Measurements from ENCODE around the gene UBFD1. TPM values are rescaled to one million over a fixed set of nuclear protein-coding genes. Genes with fewer than 3 reads are reported as not detected.

Gene UBFD1
- total RNA-seq, 4 donors from 2014 or later, result 39.1 to 86.8 (median 65.5) TPM

DNA sequence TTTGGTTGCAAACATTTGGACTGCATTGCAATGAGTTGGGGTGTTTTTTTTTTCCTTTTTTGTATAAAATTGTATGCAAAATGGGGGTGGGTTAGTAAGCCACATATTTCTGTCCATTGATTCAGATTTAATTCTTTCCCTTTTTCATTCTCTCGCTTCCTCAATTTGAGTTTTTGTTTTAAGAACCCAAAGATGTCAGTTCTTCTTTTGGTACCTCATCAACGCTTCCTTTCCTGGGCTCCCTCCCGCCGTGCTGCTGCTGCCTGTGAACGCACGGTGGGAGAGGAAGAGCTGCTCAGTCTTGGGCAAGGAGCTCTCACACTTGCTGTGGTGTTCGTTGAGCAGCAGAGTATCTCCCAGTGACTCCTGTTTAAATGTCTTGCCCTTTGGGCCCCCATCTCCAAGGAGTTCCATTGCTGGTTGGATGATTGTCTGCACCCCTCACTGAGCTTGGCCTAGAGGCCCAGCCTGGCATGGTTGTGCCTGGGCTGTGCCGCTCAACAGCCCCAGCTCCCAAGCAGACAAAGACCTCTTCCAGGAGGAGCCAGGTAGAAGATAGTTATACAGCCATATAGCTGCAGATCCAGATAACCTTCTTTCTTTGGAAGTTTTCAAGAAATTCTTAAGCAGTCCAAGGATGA, 13.6 kb downstream of the UBFD1 start:
- intact Hi-C loops (cut with DNase I), result no loop called here
- 83% methylated on average over 8 of the region's 8 CpGs for WGBS
- Histone ChIP-seq H3K36me3 (peaks cover 50 to 100% (median 91%) of the 10 kb centered on the region in 4 donors), H3K27me3 (no peaks in the 10 kb centered on the region), H3K27ac (replicated peaks in 1 of 4) (no peak overlapping the region), H3K4me3 (no peak overlapping the region), H3K4me1 (no peaks in the 10 kb centered on the region), H3K9me3 (no peaks in the 10 kb centered on the region)
- no peak for TF ChIP-seq EP300 (IDR thresholded peaks at IDR 0.05)
- TF ChIP-seq, protein P1, sequence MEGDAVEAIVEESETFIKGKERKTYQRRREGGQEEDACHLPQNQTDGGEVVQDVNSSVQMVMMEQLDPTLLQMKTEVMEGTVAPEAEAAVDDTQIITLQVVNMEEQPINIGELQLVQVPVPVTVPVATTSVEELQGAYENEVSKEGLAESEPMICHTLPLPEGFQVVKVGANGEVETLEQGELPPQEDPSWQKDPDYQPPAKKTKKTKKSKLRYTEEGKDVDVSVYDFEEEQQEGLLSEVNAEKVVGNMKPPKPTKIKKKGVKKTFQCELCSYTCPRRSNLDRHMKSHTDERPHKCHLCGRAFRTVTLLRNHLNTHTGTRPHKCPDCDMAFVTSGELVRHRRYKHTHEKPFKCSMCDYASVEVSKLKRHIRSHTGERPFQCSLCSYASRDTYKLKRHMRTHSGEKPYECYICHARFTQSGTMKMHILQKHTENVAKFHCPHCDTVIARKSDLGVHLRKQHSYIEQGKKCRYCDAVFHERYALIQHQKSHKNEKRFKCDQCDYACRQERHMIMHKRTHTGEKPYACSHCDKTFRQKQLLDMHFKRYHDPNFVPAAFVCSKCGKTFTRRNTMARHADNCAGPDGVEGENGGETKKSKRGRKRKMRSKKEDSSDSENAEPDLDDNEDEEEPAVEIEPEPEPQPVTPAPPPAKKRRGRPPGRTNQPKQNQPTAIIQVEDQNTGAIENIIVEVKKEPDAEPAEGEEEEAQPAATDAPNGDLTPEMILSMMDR (IDR thresholded peaks at IDR 0.05), result no peak
- DNase-seq (ENCODE audit: extremely low spot score), result no peak

DNA sequence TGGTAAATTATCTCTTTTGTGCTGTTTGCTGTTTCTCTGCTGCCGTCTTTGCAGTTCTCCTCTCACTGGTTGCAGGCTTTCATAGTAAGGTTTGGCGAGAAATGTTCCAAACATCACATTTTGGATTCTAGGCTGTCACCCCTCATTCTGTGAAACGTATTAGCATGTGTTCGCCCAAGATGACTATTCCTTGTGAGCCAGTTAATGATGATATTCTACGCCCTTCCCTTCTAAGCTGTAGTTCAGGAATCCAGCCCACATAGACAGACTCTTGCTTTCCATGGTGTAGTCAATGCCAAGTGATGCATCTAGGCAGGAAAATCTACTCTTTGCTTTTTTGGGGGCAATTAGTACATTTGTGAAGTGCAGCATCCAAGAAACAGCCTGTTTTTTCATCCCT, 14.4 kb downstream of the UBFD1 start:
- peaks cover 47 to 99% (median 90%) of the 10 kb centered on the region in 4 donors for H3K36me3 ChIP-seq
- no peaks in the 10 kb centered on the region for H3K27me3 ChIP-seq

DNA sequence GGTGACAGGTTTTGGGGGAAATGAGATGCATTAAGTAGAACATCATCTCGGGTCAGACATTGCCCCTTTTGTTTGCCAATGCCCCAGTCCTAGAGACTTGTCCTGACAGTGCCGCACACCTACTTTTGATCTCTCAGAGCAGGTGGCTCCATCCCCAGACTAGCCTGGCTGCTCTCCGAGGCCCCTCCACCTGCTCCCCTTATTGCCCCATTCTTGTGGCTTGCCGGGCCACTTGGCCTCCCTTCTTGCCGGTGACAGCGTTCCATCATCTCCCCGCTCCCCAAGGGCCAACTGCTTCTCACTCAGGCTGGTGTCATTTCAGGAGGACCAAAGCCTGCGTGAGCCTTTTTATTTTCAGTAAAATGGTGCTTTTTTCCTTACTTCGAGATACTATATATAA, 14.9 kb downstream of the UBFD1 start:
- Histone ChIP-seq H3K4me3 (no peak overlapping the region), H3K4me1 (peaks cover 0 to 4% (median 0%) of the 10 kb centered on the region in 4 donors), H3K27me3 (no peaks in the 10 kb centered on the region), H3K27ac (replicated peaks in 1 of 4) (no peak overlapping the region), H3K36me3 (peaks cover 45 to 99% (median 89%) of the 10 kb centered on the region in 4 donors), H3K9me3 (no peaks in the 10 kb centered on the region)
- TF ChIP-seq POLR2AphosphoS5 (IDR thresholded peaks at IDR 0.05), result no peak
- no peak for TF ChIP-seq POLR2A (IDR thresholded peaks at IDR 0.05; ENCODE audit: low read depth)
- TF ChIP-seq, protein P1 (IDR thresholded peaks at IDR 0.05), result no peak
- TF ChIP-seq EP300 (IDR thresholded peaks at IDR 0.05), result no peak
- intact Hi-C loops (cut with DNase I), result no loop called here
- WGBS, result 90% methylated on average over 9 of the region's 9 CpGs
- DNase-seq (ENCODE audit: extremely low spot score), result no peak

More for the DNA sequence above, 14.4 kb downstream of the UBFD1 start:
- H3K27ac ChIP-seq (replicated peaks in 1 of 4), result no peak overlapping the region
- peaks cover 0 to 1% (median 0%) of the 10 kb centered on the region in 4 donors for H3K4me1 ChIP-seq
- DNase-seq (ENCODE audit: extremely low spot score), result no peak
- intact Hi-C loops (cut with DNase I), result no loop called here
- no peaks in the 10 kb centered on the region for H3K9me3 ChIP-seq
- 94% methylated on average over 5 of the region's 5 CpGs for WGBS
- H3K4me3 ChIP-seq, result no peak overlapping the region
- no peak for TF ChIP-seq POLR2A (IDR thresholded peaks at IDR 0.05; ENCODE audit: low read depth)
- TF ChIP-seq, protein P1 (IDR thresholded peaks at IDR 0.05), result no peak
- TF ChIP-seq EP300 (IDR thresholded peaks at IDR 0.05), result no peak
- no peak for TF ChIP-seq POLR2AphosphoS5 (IDR thresholded peaks at IDR 0.05)

DNA sequence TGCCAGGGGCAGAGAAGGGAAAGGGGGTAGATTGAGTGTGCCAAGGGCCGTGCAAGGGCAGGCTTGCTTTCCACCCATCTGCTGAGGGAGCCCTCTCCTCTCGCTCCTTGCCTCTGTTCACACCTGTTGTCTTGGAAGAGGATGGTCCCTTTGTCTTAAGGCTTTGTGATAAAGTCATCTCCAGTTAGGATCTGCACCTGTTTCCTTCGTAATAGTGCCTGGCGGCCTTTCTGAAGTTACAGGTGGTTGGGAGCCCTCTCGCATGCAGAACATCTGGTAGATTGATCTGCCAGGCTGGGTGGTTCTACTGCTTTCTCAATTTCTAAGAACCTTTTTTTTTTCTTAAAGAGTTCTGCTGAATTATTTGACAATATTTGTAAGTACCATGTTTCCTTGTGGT, 16.3 kb downstream of the UBFD1 start:
- Histone ChIP-seq H3K9me3 (no peaks in the 10 kb centered on the region), H3K27ac (replicated peaks in 1 of 4) (no peak overlapping the region), H3K4me1 (peaks cover 0 to 15% (median 8%) of the 10 kb centered on the region in 4 donors), H3K27me3 (no peaks in the 10 kb centered on the region), H3K4me3 (no peak overlapping the region), H3K36me3 (peaks cover 32 to 94% (median 81%) of the 10 kb centered on the region in 4 donors)
- TF ChIP-seq, protein P1 (IDR thresholded peaks at IDR 0.05), result no peak
- TF ChIP-seq POLR2A (IDR thresholded peaks at IDR 0.05; ENCODE audit: low read depth), result no peak
- TF ChIP-seq EP300 (IDR thresholded peaks at IDR 0.05), result no peak
- TF ChIP-seq POLR2AphosphoS5 (IDR thresholded peaks at IDR 0.05), result no peak
- no peak for DNase-seq (ENCODE audit: extremely low spot score)
- intact Hi-C loops (cut with DNase I), result no loop called here
- WGBS, result 83% methylated on average over 5 of the region's 5 CpGs

DNA sequence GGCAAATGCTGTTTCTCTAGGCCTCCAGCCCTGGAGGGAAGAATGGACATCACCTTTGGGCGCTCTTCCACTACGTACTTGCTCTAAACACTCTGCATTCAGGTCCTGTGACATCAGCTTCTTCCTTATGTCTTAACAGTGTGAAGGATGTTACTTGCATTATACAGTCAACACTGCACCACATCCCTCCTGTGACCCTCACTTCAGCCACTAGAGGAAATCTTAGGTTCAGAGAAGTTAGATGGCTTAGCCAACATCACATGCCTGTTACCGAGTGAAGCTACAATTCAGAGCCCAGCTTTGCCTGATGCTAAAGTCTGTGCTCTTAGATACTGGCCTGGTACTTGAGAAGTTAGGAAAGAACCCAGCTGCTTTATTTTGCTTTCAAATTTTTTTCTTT, 18.3 kb downstream of the UBFD1 start:
- no peak for DNase-seq (ENCODE audit: extremely low spot score)
- Histone ChIP-seq H3K36me3 (peaks cover 28 to 94% (median 82%) of the 10 kb centered on the region in 4 donors), H3K27me3 (no peaks in the 10 kb centered on the region), H3K27ac (replicated peaks in 1 of 4) (no peak overlapping the region), H3K9me3 (no peaks in the 10 kb centered on the region), H3K4me1 (peaks cover 0 to 15% (median 8%) of the 10 kb centered on the region in 4 donors), H3K4me3 (no peak overlapping the region)
- TF ChIP-seq, protein P1 (IDR thresholded peaks at IDR 0.05), result no peak
- TF ChIP-seq POLR2A (IDR thresholded peaks at IDR 0.05; ENCODE audit: low read depth) (no peak), POLR2AphosphoS5 (IDR thresholded peaks at IDR 0.05) (no peak), EP300 (IDR thresholded peaks at IDR 0.05) (no peak)
- intact Hi-C loops (cut with DNase I), result no loop called here
- 86% methylated on average over 3 of the region's 3 CpGs for WGBS

Measured in esophagus muscularis mucosa (tissue), 4 donors.